K562 (cell line): ENCODE data around the gene MARK3. TPM values are rescaled to one million over a fixed set of nuclear protein-coding genes. Genes with fewer than 3 reads are reported as not detected.

Experiments used
- ATAC-seq: fragments of 200-7000 bp; cut with Tn5 transposase; 3 replicates; pipeline ENCODE4 v1.9.1; 2020; ENCODE audit warnings: moderate library complexity
- BruUV-seq: library from RNA; stranded (reverse); fragments of 400-500 nt; replicated peaks from 2 replicates; lab custom pipeline; 2021; lab: Mats Ljungman, UMichigan
- CTCF ChIA-PET: fragments of 300-600 bp; formaldehyde crosslinking; extraction: SDS; loops from one replicate; lab custom pipeline; 2021; ENCODE audit warnings: low intra/inter-chr PET ratio; lab: Yijun Ruan, JAX
- POLR2A ChIA-PET: fragments of 300-600, 350-650 bp; sonication (Branson Sonifier 250); formaldehyde crosslinking; extraction: SDS; loops from one replicate; lab custom pipeline; 2021; ENCODE audit warnings: antibody characterized with exemption, inconsistent platforms; lab: Yijun Ruan, JAX
- DNase-seq, 4 experiments: peaks; one replicate each; pipeline versions ENCODE4 v3.0.0 to v3.0.0-alpha.2; 2011 to 2018; ENCODE audit warnings: low spot score in 3 of 4, mixed read lengths in 3 of 4; ENCODE audit errors: extremely low read depth in 1 of 4
- FAIRE-seq: peaks from 2 replicates; lab custom pipeline; 2011; peaks lifted over from hg19 to GRCh38; lab: Jason Lieb, UNC
- H2AFZ ChIP-seq: 2 replicates; pipeline ENCODE4 v1.6.0; 2011; ENCODE audit warnings: low read depth, low read length, control low read depth, inconsistent platforms
- H3K27ac ChIP-seq: fragments of 200-600 bp; 3 replicates; pipeline ENCODE4 v1.8.0; 2011; ENCODE audit warnings: low read depth, mild to moderate bottlenecking, control low read depth, inconsistent platforms, low read length, moderate library complexity, mixed read lengths; ENCODE audit errors: extremely low read depth
- H3K27me3 ChIP-seq, 2 experiments: fragments of 300-600 bp in 1 of 2; 2 replicates in 1 of 2; 3 replicates in 1 of 2; pipeline versions ENCODE4 v1.6.0 to v1.8.0; 2011; ENCODE audit warnings: inconsistent platforms in 2 of 2, low read length in 2 of 2, mild to moderate bottlenecking in 1 of 2, mixed read lengths in 1 of 2, moderate library complexity in 1 of 2; ENCODE audit not compliant: control insufficient read depth in 2 of 2, insufficient read depth in 2 of 2
- H3K36me3 ChIP-seq: fragments of 300-600 bp; 3 replicates; pipeline ENCODE4 v1.8.0; 2011; ENCODE audit warnings: mild to moderate bottlenecking, low read length, inconsistent platforms; ENCODE audit not compliant: control insufficient read depth, insufficient read depth
- H3K4me1 ChIP-seq, 2 experiments: fragments of 200-600 bp in 1 of 2; replicated peaks in 1 of 2; 2 replicates in 1 of 2; 3 replicates in 1 of 2; pipeline versions ENCODE4 v1.5.1 to v1.8.0; 2011; ENCODE audit warnings: inconsistent platforms in 2 of 2, low read length in 2 of 2, mild to moderate bottlenecking in 1 of 2, mixed read lengths in 1 of 2, moderate library complexity in 1 of 2; ENCODE audit not compliant: control insufficient read depth in 2 of 2, insufficient read depth in 2 of 2
- H3K4me2 ChIP-seq: 2 replicates; pipeline ENCODE4 v1.6.1; 2011; ENCODE audit warnings: low read length, control low read depth, inconsistent platforms, mixed read lengths; ENCODE audit not compliant: insufficient read depth
- H3K4me3 ChIP-seq: fragments of 200-600 bp; sonication (generic), shearing (Covaris generic); 2 replicates; pipeline ENCODE4 v1.5.1; 2016; ENCODE audit warnings: control low read depth, inconsistent platforms
- H3K79me2 ChIP-seq: fragments of 200-600 bp; 3 replicates; pipeline ENCODE4 v1.8.0; 2011; ENCODE audit warnings: low read length, inconsistent platforms; ENCODE audit not compliant: control insufficient read depth, insufficient read depth
- H3K9ac ChIP-seq, 2 experiments: 2 replicates each; pipeline versions ENCODE4 v1.6.0 to v1.6.1; 2011; ENCODE audit warnings: low read depth in 2 of 2, low read length in 2 of 2, control low read depth in 1 of 2, inconsistent platforms in 1 of 2, mild to moderate bottlenecking in 1 of 2, mixed read lengths in 1 of 2; ENCODE audit not compliant: insufficient read depth in 1 of 2
- H3K9me1 ChIP-seq: one replicate; pipeline ENCODE4 v1.6.0; 2011; ENCODE audit warnings: inconsistent platforms, mild to moderate bottlenecking, low read length, moderate library complexity; ENCODE audit not compliant: control insufficient read depth, insufficient read depth
- H3K9me3 ChIP-seq: replicated peaks from 2 replicates; pipeline ENCODE4 v1.5.1; 2011; ENCODE audit warnings: low read depth, low read length, inconsistent platforms; ENCODE audit not compliant: control insufficient read depth, insufficient read depth
- H4K20me1 ChIP-seq: replicated peaks from 2 replicates; pipeline ENCODE4 v1.6.1; 2011; ENCODE audit warnings: low read length, inconsistent platforms, mixed read lengths; ENCODE audit not compliant: control insufficient read depth, insufficient read depth
- MAFG ChIP-seq: fragments of 450-650 bp; conservative IDR thresholded peaks from 2 replicates; pipeline ENCODE4 v1.6.1; 2016; ENCODE audit warnings: missing genetic modification characterization, missing compliant biosample characterization
- RBM15 ChIP-seq: fragments of 200-400 bp; formaldehyde crosslinking; IDR thresholded peaks from 2 replicates; pipeline ENCODE4 v1.6.1; 2018; ENCODE audit warnings: mild to moderate bottlenecking, low read length, moderate library complexity; ENCODE audit not compliant: insufficient read depth
- SIRT6 ChIP-seq: IDR thresholded peaks from one replicate; pipeline ENCODE4 v1.6.1; 2012; ENCODE audit warnings: low read depth, mild to moderate bottlenecking, control low read depth, inconsistent platforms, low read length, moderate library complexity
- TCF3 ChIP-seq: sonication (generic); formaldehyde crosslinking; IDR thresholded peaks from 2 replicates; pipeline ENCODE4 v1.4.0; 2020; ENCODE audit warnings: mild to moderate bottlenecking, missing genetic modification reagents
- ZBTB40 ChIP-seq, 2 experiments: fragments of 450-650 bp in 1 of 2; sonication (generic) in 1 of 2; formaldehyde crosslinking in 1 of 2; IDR thresholded peaks; 2 replicates each; pipeline versions ENCODE4 v1.7.1 to v1.9.0; 2016 to 2022; ENCODE audit warnings: inconsistent platforms in 1 of 2, mild to moderate bottlenecking in 1 of 2, missing genetic modification reagents in 1 of 2
- WGBS: fragments of 100-300 bp; shearing (Covaris generic); methylation state at CpG from one replicate; pipeline ENCODE4 v1.1.6; 2016; ENCODE audit warnings: low coverage, mixed read lengths; ENCODE audit not compliant: insufficient coverage; ENCODE audit errors: missing lambda C conversion rate; 5-methylcytosine and 5-hydroxymethylcytosine counted together
- in situ Hi-C: fragments of 300-500 bp; cut with MboI; formaldehyde crosslinking; loops from 4 replicates; pipeline ENCODE4 v1.15.0; 2018; ENCODE audit warnings: inconsistent platforms, mixed read lengths
- intact Hi-C: fragments of 100-400 bp; cut with micrococcal nuclease; formaldehyde crosslinking; loops from 2 replicates; pipeline ENCODE4 v1.14.2; 2022
- polyA plus RNA-seq, 8 experiments: library from polyadenylated mRNA; depleted of rRNA in 4 of 8; stranded (reverse) in 5 of 8; unstranded in 3 of 8; fragments of >200 nt; fragmentation: Nextera tagmentation in 2 of 8; fragmentation: Illumina TruSeq in 1 of 8; extraction: Ambion mirVana in 2 of 8; extraction: Trizol in 1 of 8; gene quantifications; 2 replicates each; pipeline versions ENCODE4 v1.2.1 to v1.2.3, GENCODE V29; 2011 to 2014; ENCODE audit warnings: inconsistent platforms in 1 of 8, missing spikeins in 1 of 8
- total RNA-seq, 7 experiments: library from RNA; depleted of rRNA in 6 of 7; stranded (reverse); fragments of >200 nt in 6 of 7; fragmentation: Illumina TruSeq in 2 of 7; extraction: Trizol in 2 of 7; gene quantifications; 2 replicates each; pipeline versions ENCODE4 v1.2.1 to v1.2.3, GENCODE V29; 2011 to 2021; ENCODE audit warnings: low replicate concordance in 1 of 7
- TF ChIP-seq, protein P1 (sequence below): fragments of 250-450 bp; sonication (Bioruptor Pico); IDR thresholded peaks from 2 replicates; pipeline ENCODE4 v1.4.0; 2020; ENCODE audit warnings: mild to moderate bottlenecking, moderate library complexity

MARK3 gene
- total and polyA plus RNA-seq, 9 of the 15 experiments (the other 6 are each of a cell fraction or from before 2014, with no cell fraction given): 10.1 to 68.7 (median 56.3) TPM

DNA sequence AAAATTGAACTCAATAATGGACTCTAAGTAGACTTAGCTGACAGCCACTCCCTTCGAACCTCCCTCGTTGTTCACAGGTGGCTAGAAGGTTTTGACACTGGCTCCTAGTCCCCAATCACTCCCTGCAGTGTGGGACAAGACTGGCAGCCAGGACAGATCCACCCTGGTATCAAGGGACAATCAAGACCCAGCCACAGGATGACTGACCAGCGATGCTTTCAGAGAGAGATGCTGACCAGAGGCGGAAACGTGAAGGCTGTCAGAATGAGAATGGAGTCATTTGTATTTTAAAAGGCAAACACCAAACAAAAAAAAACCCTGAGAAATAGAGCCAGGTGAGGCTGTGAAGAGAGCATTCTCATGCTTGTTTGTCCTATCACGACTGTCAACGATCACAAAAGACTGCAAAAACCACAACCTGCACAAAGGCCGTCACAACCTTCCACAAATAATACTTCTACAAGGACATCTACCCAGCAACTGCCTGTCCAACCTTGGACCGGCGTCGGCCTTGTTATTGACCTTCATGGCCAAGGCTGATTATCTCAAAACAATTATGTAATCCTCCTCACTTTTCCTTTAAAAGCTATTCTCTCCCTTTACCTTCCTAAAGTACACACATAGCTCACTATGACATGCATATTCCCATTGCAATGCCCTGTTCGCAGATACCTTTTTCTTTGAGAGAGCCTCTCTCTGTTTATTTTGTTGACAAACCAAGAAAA lies 38.0 kb upstream of the MARK3 start:
- no peaks in the 10 kb centered on the region for H3K79me2 ChIP-seq
- BruUV-seq: no TSS peak
- POLR2A ChIA-PET: interaction anchor here (0.6 to 9.2 kb wide), 7 partner anchors 8 to 140 kb away, joined by 3 to 98 read pairs (median 7); partner anchors contain the start of gene EIF5
- TF ChIP-seq, protein P1, sequence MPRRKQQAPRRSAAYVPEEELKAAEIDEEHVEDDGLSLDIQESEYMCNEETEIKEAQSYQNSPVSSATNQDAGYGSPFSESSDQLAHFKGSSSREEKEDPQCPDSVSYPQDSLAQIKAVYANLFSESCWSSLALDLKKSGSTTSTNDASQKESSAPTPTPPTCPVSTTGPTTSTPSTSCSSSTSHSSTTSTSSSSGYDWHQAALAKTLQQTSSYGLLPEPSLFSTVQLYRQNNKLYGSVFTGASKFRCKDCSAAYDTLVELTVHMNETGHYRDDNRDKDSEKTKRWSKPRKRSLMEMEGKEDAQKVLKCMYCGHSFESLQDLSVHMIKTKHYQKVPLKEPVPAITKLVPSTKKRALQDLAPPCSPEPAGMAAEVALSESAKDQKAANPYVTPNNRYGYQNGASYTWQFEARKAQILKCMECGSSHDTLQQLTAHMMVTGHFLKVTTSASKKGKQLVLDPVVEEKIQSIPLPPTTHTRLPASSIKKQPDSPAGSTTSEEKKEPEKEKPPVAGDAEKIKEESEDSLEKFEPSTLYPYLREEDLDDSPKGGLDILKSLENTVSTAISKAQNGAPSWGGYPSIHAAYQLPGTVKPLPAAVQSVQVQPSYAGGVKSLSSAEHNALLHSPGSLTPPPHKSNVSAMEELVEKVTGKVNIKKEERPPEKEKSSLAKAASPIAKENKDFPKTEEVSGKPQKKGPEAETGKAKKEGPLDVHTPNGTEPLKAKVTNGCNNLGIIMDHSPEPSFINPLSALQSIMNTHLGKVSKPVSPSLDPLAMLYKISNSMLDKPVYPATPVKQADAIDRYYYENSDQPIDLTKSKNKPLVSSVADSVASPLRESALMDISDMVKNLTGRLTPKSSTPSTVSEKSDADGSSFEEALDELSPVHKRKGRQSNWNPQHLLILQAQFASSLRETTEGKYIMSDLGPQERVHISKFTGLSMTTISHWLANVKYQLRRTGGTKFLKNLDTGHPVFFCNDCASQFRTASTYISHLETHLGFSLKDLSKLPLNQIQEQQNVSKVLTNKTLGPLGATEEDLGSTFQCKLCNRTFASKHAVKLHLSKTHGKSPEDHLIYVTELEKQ (CRISPR knock-in tag): no peak
- TF ChIP-seq TCF3: no peak
- no peak for TF ChIP-seq MAFG (tag)
- TF ChIP-seq RBM15: no peak
- TF ChIP-seq ZBTB40 (IDR thresholded peaks at IDR 0.05): no peak
- no peak for TF ChIP-seq ZBTB40 (CRISPR knock-in tag; IDR thresholded peaks at IDR 0.05)
- TF ChIP-seq SIRT6: no peak

More for the DNA sequence above, 38.0 kb upstream of the MARK3 start:
- H3K4me2 ChIP-seq: no peak overlapping the region
- no peaks in the 10 kb centered on the region for H3K9me1 ChIP-seq
- H2AFZ ChIP-seq: no peak overlapping the region
- DNase-seq (no peak), ATAC-seq (no peak), FAIRE-seq (no peak)
- 50% methylated on average over 11 of the region's 12 CpGs for WGBS
- CTCF ChIA-PET: no interaction called here
- intact Hi-C loops (no loop called here), in situ Hi-C loops (no loop called here)
- peaks cover 0 to 5% of the 10 kb centered on the region in 2 experiments; a peak in 3 of 5 replicates for H3K4me1 ChIP-seq
- peaks cover 28% of the 10 kb centered on the region for H3K36me3 ChIP-seq
- no peak overlapping the region; a peak in 1 of 4 replicates for H3K9ac ChIP-seq
- no peaks in the 10 kb centered on the region for H3K9me3 ChIP-seq
- H4K20me1 ChIP-seq: no peaks in the 10 kb centered on the region; the same call in 1 of the 2 replicates
- H3K4me3 ChIP-seq: no peak overlapping the region
- no peaks in the 10 kb centered on the region for H3K27me3 ChIP-seq
- H3K27ac ChIP-seq: no peak overlapping the region
